Right lung (tissue), 5 donors: ENCODE measurements around the gene STX17. TPM values are rescaled to one million over a fixed set of nuclear protein-coding genes. Genes with fewer than 3 reads are reported as not detected.

Experiments used
- DNase-seq, 2 donors: peaks; one replicate each; pipeline ENCODE4 v3.0.0-alpha.2; 2013
- polyA plus RNA-seq, 5 donors: library from polyadenylated mRNA; unstranded; fragments of 120-200 nt; gene quantifications; one replicate each; pipeline versions ENCODE4 v1.2.1 to v1.2.3, GENCODE V29; 2013; ENCODE audit warnings: inconsistent platforms in 1 of 5, low replicate concordance in 1 of 5; ENCODE audit not compliant: insufficient read length in 5 of 5, insufficient read depth in 1 of 5

STX17 gene
- polyA plus RNA-seq, 5 donors = 26.1 to 44.4 (median 41.0) TPM

GRCh38 chr9:99896119-99896518, 10.3 kb upstream of the STX17 start:
- DNase-seq = no peak

GRCh38 chr9:99903393-99903792, 3.1 kb upstream of the STX17 start:
- DNase-seq = no peak

GRCh38 chr9:99905833-99906402, 536 bp upstream of the STX17 start:
- peak in 1 of 2 donors; percentile 6 for DNase-seq

GRCh38 chr9:99907208-99907532, 716 bp downstream of the STX17 start:
- no peak for DNase-seq

GRCh38 chr9:99911600-99911999, 5.1 kb downstream of the STX17 start:
- no peak for DNase-seq

GRCh38 chr9:99916650-99917049, 10.2 kb downstream of the STX17 start:
- no peak for DNase-seq

- no peak for DNase-seq
These were observed 11.7 kb downstream of the STX17 start for GRCh38 chr9:99918134-99918533.

GRCh38 chr9:99919930-99920329, 13.5 kb downstream of the STX17 start:
- no peak for DNase-seq

- no peak for DNase-seq
These were observed 15.6 kb downstream of the STX17 start for GRCh38 chr9:99921875-99922710.

- DNase-seq = no peak
These were observed 16.2 kb downstream of the STX17 start for GRCh38 chr9:99922711-99923030.

GRCh38 chr9:99925541-99925940, 19.1 kb downstream of the STX17 start:
- no peak for DNase-seq

- no peak for DNase-seq
These were observed 23.2 kb downstream of the STX17 start for GRCh38 chr9:99929652-99930051.

GRCh38 chr9:99931155-99931840, 24.8 kb downstream of the STX17 start:
- DNase-seq = no peak

- DNase-seq = no peak
These were observed 30.6 kb downstream of the STX17 start for GRCh38 chr9:99936947-99937587.

GRCh38 chr9:99947395-99947794, 40.9 kb downstream of the STX17 start:
- no peak for DNase-seq

GRCh38 chr9:99948482-99948881, 42.0 kb downstream of the STX17 start:
- no peak for DNase-seq

GRCh38 chr9:99948896-99949295, 42.4 kb downstream of the STX17 start:
- no peak for DNase-seq

- no peak for DNase-seq
These were observed 47.5 kb downstream of the STX17 start for GRCh38 chr9:99953861-99954507.

GRCh38 chr9:99954819-99955218, 48.4 kb downstream of the STX17 start:
- no peak for DNase-seq

GRCh38 chr9:99955606-99956005, 49.2 kb downstream of the STX17 start:
- DNase-seq = no peak

GRCh38 chr9:99962680-99963261, 56.3 kb downstream of the STX17 start:
- DNase-seq = no peak

- DNase-seq = no peak
These were observed 57.9 kb downstream of the STX17 start for GRCh38 chr9:99964336-99964735.
